Karpas-422 (cell line): ENCODE data around the gene MRPS12. TPM values are rescaled to one million over a fixed set of nuclear protein-coding genes. Genes with fewer than 3 reads are reported as not detected.
"Not testable (repeated sequence)": the region's sequence is repeated elsewhere in the genome, so short reads cannot be mapped to it uniquely, and the experiment has no call there.

Experiments
- DNase-seq: peaks from one replicate; pipeline ENCODE4 v3.0.0-alpha.2; 2015
- H2AFZ ChIP-seq: fragments of 200-600 bp; sonication (generic); 2 replicates; pipeline ENCODE4 v1.6.1; 2014; ENCODE audit warnings: antibody characterized with exemption, low read length, mixed read lengths
- H3K27ac ChIP-seq: fragments of 200-600 bp; sonication (generic); 2 replicates; pipeline ENCODE4 v1.5.1; 2014; ENCODE audit warnings: mild to moderate bottlenecking, low read length, moderate library complexity
- H3K27me3 ChIP-seq: fragments of 200-600 bp; sonication (generic); 2 replicates; pipeline ENCODE4 v1.6.1; 2014; ENCODE audit warnings: low read length, mixed read lengths
- H3K36me3 ChIP-seq: fragments of 200-600 bp; sonication (generic); 2 replicates; pipeline ENCODE4 v1.6.1; 2014; ENCODE audit warnings: low read length, mixed read lengths; ENCODE audit not compliant: insufficient read depth
- H3K4me1 ChIP-seq: fragments of 200-600 bp; sonication (generic); 2 replicates; pipeline ENCODE4 v1.6.1; 2014; ENCODE audit warnings: mild to moderate bottlenecking, low read length, mixed read lengths
- H3K4me2 ChIP-seq: fragments of 200-600 bp; sonication (generic); 2 replicates; pipeline ENCODE4 v1.6.1; 2014; ENCODE audit warnings: low read length, low read depth, mild to moderate bottlenecking; ENCODE audit not compliant: poor library complexity, severe bottlenecking
- H3K4me3 ChIP-seq: fragments of 200-600 bp; sonication (generic); 2 replicates; pipeline ENCODE4 v1.5.1; 2014; ENCODE audit warnings: mild to moderate bottlenecking, antibody characterized with exemption, low read length, mixed read lengths
- H3K79me2 ChIP-seq: fragments of 200-600 bp; sonication (generic); 2 replicates; pipeline ENCODE4 v1.6.1; 2014; ENCODE audit warnings: mild to moderate bottlenecking, low read length, mixed read lengths
- H3K9ac ChIP-seq: fragments of 200-600 bp; sonication (generic); 2 replicates; pipeline ENCODE4 v1.6.0; 2014; ENCODE audit warnings: low read length
- H3K9me2 ChIP-seq: fragments of 200-600 bp; sonication (generic), shearing (Covaris generic); replicated peaks from 2 replicates; pipeline ENCODE4 v1.6.0; 2014; ENCODE audit warnings: mild to moderate bottlenecking, low read length, moderate library complexity; ENCODE audit not compliant: insufficient read depth
- H3K9me3 ChIP-seq: fragments of 300-700, 200-600 bp; sonication (generic); 2 replicates; pipeline ENCODE4 v1.6.1; 2014; ENCODE audit warnings: low read length, mixed read lengths
- H4K20me1 ChIP-seq: fragments of 200-600 bp; sonication (generic); 2 replicates; pipeline ENCODE4 v1.6.1; 2014; ENCODE audit warnings: mild to moderate bottlenecking, antibody characterized with exemption, low read length, low read depth; ENCODE audit not compliant: insufficient read depth
- total RNA-seq: library from RNA; depleted of rRNA; stranded (reverse); fragments of >200 nt; shearing (Covaris generic); gene quantifications from 2 replicates; pipeline ENCODE4 v1.2.3, GENCODE V29; 2014; ENCODE audit warnings: low replicate concordance; rRNA removed

The MRPS12 gene
- total RNA-seq: 46.7 and 71.2 TPM in 2 replicates

DNA sequence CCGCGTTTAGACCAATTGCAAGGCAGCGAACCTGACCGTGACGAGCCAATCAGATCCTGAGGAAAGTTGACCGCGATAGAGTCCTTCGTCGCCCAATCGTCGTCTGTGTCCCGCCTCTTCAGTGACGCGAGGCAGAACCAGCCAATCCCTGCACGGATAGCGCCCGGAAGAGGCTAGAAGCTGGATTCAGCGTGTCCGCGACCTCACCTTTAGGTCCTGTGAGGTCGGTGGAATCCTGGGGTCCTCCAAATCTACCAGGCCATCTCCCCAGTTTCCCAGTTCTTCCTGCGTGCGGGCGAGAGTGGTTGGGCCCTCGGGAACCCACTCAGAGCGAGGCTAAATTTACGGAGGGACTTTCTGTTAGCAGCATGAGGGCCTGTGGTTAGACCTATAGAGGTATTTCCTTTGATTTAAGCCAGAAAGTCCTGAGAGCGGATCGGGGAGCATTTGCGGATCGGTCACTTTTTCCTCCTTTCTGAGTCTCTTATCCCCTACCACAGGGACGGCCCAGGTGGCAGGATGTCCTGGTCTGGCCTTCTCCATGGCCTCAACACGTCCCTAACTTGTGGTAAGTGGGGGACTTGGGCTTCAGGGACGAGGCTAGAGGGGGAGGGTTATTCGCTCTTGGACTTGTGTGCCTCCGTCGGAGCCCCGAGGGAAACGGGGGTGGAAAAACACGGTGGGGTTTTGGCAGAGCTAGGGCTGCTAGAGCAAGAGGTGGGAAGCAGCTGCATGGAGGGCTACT is at the start of gene MRPS12:
MRPS12 (plus strand) TSS at position 169 of the 745 bp plus-strand sequence; CDS start at position 520, 351 bp downstream.
- H3K27ac ChIP-seq: peak within 1 kb of the TSS; percentile 54; the same call in 1 of the 2 replicates
- H3K4me2 ChIP-seq: peak within 1 kb of the TSS; percentile 94
- peaks cover 16% of the 10 kb centered on the region for H3K4me1 ChIP-seq
- no peaks in the 10 kb centered on the region for H3K9me2 ChIP-seq
- H4K20me1 ChIP-seq: peaks cover 5% of the 10 kb centered on the region; the same call in 1 of the 2 replicates
- peak within 1 kb of the TSS; percentile 95 for H3K9ac ChIP-seq
- peaks cover 18% of the 10 kb centered on the region for H3K36me3 ChIP-seq
- no peaks in the 10 kb centered on the region for H3K9me3 ChIP-seq
- no peaks in the 10 kb centered on the region for H3K27me3 ChIP-seq
- peaks cover 43% of the 10 kb centered on the region for H3K79me2 ChIP-seq
- H3K4me3 ChIP-seq: peak within 1 kb of the TSS; percentile 96
- peak; percentile 100 for DNase-seq
- H2AFZ ChIP-seq: peak within 1 kb of the TSS; percentile 76; the same call in 1 of the 2 replicates

DNA sequence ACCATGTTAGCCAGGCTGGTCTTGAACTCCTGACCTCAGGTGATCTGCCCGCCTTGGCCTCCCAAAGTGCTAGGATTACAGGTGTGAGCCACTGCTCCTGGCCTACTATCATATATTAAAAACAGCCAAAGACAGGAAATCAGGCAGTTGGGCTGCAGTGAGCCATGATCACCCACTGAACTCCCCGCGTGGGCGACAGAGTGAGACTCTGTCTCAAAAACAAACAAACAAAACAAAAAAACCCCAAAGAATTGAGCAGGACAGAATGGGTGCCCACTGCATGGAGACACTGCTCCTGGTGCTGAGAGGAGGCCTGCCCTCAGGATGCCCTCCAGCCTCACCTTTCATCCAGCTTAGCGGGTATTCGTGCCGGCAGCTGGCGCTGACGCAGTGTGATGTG is 47.5 kb upstream of the MRPS12 start:
- Histone ChIP-seq H3K9ac (no peak overlapping the region), H3K9me3 (no peaks in the 10 kb centered on the region), H3K4me2 (no peak overlapping the region), H3K4me1 (peaks cover 9% of the 10 kb centered on the region), H4K20me1 (no peaks in the 10 kb centered on the region), H3K36me3 (no peaks in the 10 kb centered on the region), H2AFZ (no peak overlapping the region), H3K27me3 (no peaks in the 10 kb centered on the region), H3K79me2 (no peaks in the 10 kb centered on the region), H3K4me3 (no peak overlapping the region), H3K9me2 (no peaks in the 10 kb centered on the region), H3K27ac (no peak overlapping the region)
- no peak for DNase-seq

DNA sequence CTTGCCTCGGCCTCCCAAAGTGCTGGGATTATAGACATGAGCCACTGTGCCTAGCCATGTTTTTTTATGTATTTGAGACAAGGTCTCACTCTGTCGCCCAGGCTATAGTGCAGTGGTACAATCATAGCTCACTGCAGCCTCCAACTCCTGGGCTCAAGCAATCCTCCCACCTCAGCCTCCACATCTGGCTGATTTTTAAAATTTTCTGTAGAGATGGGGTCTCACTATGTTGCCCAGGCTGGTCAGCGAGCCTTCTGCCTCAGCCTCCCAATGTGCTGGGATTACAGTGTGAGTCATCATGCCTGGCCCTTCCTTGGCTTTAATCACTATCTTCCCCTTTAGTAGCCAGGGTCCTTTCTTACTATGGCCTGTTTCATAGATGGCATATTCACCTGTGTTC is 46.1 kb upstream of the MRPS12 start:
- not testable (repeated sequence) for H3K4me3 ChIP-seq, H3K79me2 ChIP-seq, H2AFZ ChIP-seq, DNase-seq, H3K9ac ChIP-seq, H3K9me2 ChIP-seq, H3K4me2 ChIP-seq, H3K27me3 ChIP-seq, H3K36me3 ChIP-seq, H3K9me3 ChIP-seq, H4K20me1 ChIP-seq, H3K27ac ChIP-seq, H3K4me1 ChIP-seq

DNA sequence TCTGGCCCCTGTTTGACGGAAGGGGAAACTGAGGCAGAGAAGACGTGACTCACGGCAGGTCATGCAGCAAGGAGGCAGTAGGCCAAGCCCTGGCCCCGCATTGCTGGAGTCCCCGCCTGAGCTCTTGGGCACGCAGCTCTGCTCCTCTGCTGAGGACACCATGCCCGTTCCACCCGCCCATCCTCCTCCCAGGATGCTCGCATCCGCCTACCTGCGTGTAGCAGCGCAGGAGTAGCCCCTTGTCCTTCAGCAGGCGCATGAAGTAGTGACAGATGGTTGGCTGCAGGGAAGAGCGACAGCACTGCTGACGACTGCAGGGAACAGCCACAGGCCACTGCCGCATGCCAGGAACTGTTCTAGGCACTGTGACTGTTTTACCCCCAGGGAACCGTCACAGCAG is 41.9 kb upstream of the MRPS12 start:
- Histone ChIP-seq H3K4me2 (no peak overlapping the region), H4K20me1 (no peaks in the 10 kb centered on the region), H2AFZ (no peak overlapping the region), H3K4me1 (no peaks in the 10 kb centered on the region), H3K9ac (no peak overlapping the region), H3K27me3 (no peaks in the 10 kb centered on the region), H3K27ac (no peak overlapping the region), H3K4me3 (no peak overlapping the region), H3K9me3 (no peaks in the 10 kb centered on the region), H3K9me2 (no peaks in the 10 kb centered on the region), H3K36me3 (no peaks in the 10 kb centered on the region), H3K79me2 (no peaks in the 10 kb centered on the region)
- no peak for DNase-seq

DNA sequence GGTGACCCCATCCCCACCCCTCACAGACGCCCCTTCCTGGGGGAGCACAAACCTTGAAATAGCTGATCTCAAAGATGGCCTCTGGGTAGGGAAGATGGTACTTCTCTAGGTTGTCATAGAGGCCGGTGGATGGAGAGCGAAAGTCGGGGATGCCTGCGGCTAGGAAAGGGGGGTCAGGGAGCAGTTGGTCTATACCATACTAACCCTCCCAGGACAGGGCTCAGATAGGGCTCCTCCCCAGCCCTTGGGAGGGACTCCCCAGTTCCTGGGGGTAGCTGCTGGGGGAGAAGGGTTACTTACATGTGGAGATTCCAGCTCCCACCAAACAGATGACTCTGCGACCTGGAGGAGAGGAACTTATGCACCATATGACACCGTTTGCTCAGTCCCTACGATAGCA is 40.9 kb upstream of the MRPS12 start:
- no peaks in the 10 kb centered on the region for H3K27me3 ChIP-seq
- no peak overlapping the region for H3K27ac ChIP-seq
- no peaks in the 10 kb centered on the region for H3K79me2 ChIP-seq
- no peaks in the 10 kb centered on the region for H3K9me2 ChIP-seq
- no peaks in the 10 kb centered on the region for H4K20me1 ChIP-seq
- H3K4me2 ChIP-seq: no peak overlapping the region
- H3K36me3 ChIP-seq: no peaks in the 10 kb centered on the region
- no peak overlapping the region for H2AFZ ChIP-seq
- no peak overlapping the region for H3K4me3 ChIP-seq
- H3K9me3 ChIP-seq: no peaks in the 10 kb centered on the region
- H3K9ac ChIP-seq: no peak overlapping the region
- DNase-seq: no peak
- no peaks in the 10 kb centered on the region for H3K4me1 ChIP-seq

DNA sequence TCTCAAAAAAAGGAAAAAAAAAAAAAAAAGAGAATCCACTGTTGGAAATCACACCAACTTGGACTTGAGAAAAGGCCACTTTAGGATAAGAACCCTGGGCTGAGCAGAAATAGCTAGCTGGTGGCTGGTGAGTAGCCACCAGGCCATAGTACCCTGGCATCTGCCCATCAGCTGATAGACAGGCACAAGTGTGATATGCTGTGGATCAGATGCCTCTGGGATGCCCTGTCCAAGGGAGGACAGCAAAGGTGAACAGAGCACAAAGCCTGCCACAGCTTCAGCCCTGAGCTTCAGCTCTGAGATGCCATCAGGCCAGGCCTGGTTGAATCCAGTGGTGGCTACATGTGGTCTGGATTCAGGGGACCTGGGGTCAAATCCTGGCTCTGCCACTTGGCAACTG is 40.1 kb upstream of the MRPS12 start:
- Histone ChIP-seq H3K4me3 (no peak overlapping the region), H3K4me2 (no peak overlapping the region), H4K20me1 (no peaks in the 10 kb centered on the region), H3K9ac (no peak overlapping the region), H3K9me3 (no peaks in the 10 kb centered on the region), H3K9me2 (no peaks in the 10 kb centered on the region), H3K36me3 (no peaks in the 10 kb centered on the region), H3K27ac (no peak overlapping the region), H3K4me1 (no peaks in the 10 kb centered on the region), H3K79me2 (no peaks in the 10 kb centered on the region), H2AFZ (no peak overlapping the region), H3K27me3 (no peaks in the 10 kb centered on the region)
- no peak for DNase-seq

DNA sequence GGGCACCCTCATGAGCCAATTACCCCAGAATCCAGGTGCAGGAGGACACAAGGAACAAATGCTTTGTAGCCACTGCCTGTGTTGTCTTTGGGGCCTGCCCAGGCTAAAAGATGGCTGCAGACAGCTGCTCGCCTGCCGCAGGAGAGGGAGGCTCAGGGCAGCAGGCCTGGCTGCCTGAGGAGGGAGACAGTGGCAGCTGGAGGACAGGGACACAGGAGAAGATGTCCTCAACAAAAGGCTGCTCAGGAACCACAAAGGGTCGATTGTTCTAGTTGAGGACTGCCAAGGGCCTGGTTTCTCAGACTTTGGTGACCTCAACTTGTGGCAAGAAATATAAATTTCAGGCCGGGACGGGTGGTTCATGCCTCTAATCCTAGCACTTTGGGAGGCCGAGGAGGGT is 39.0 kb upstream of the MRPS12 start:
- DNase-seq: no peak
- H3K27ac ChIP-seq: no peak overlapping the region
- H3K4me3 ChIP-seq: no peak overlapping the region

DNA sequence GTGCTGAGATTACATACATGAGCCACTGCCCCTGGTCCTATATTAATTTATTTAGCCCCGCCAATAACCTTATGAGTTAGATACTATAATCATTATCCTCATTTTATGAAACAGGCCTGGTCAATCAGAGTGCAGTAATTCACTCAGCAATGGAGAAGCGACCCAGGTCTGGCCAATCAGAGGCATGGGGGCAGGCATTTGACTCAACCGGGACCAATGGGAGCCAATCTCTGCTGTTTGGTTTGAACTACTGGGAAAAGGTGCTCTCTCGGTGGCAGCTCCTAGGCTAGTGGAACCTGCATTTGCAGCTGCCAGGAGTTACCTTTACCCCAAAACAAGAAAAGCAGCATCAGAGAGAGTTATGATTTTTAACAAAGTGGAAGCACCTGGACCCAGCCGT is 37.9 kb upstream of the MRPS12 start:
- no peaks in the 10 kb centered on the region for H3K27me3 ChIP-seq
- H3K4me3 ChIP-seq: no peak overlapping the region
- H2AFZ ChIP-seq: no peak overlapping the region
- H3K36me3 ChIP-seq: no peaks in the 10 kb centered on the region
- no peaks in the 10 kb centered on the region for H3K4me1 ChIP-seq
- H3K79me2 ChIP-seq: no peaks in the 10 kb centered on the region
- no peak overlapping the region for H3K27ac ChIP-seq
- H3K9ac ChIP-seq: no peak overlapping the region
- H3K9me2 ChIP-seq: no peaks in the 10 kb centered on the region
- no peaks in the 10 kb centered on the region for H3K9me3 ChIP-seq
- no peaks in the 10 kb centered on the region for H4K20me1 ChIP-seq
- no peak overlapping the region for H3K4me2 ChIP-seq
- no peak for DNase-seq

More for the DNA sequence above, 39.0 kb upstream of the MRPS12 start:
- Histone ChIP-seq H3K79me2 (no peaks in the 10 kb centered on the region), H4K20me1 (no peaks in the 10 kb centered on the region), H3K4me2 (no peak overlapping the region), H2AFZ (no peak overlapping the region), H3K4me1 (no peaks in the 10 kb centered on the region), H3K27me3 (no peaks in the 10 kb centered on the region), H3K9me2 (no peaks in the 10 kb centered on the region), H3K9me3 (no peaks in the 10 kb centered on the region), H3K36me3 (no peaks in the 10 kb centered on the region), H3K9ac (no peak overlapping the region)
